Breast epithelium (tissue), 4 donors: ENCODE data around the gene ETFA. TPM values are rescaled to one million over a fixed set of nuclear protein-coding genes. Genes with fewer than 3 reads are reported as not detected.

ENCODE experiments used
- DNase-seq, 2 donors: peaks; one replicate each; pipeline ENCODE4 v3.0.0-alpha.2; 2019; ENCODE audit warnings: low spot score in 2 of 2
- H3K27ac ChIP-seq, 2 donors: fragments of 200-600 bp; sonication (generic) in 1 of 2; one replicate each; pipeline ENCODE4 v1.5.1; 2016 to 2019; ENCODE audit warnings: mild to moderate bottlenecking in 1 of 2
- H3K27me3 ChIP-seq, 2 donors: fragments of 200-600 bp; sonication (generic) in 1 of 2; one replicate each; pipeline versions ENCODE4 v1.5.1 to v1.6.0; 2017 to 2019; ENCODE audit warnings: control low read depth in 1 of 2, mild to moderate bottlenecking in 1 of 2
- H3K36me3 ChIP-seq: fragments of 200-600 bp; one replicate; pipeline ENCODE4 v1.5.1; 2019
- H3K4me1 ChIP-seq, 2 donors: fragments of 200-600 bp; sonication (generic); one replicate each; pipeline ENCODE4 v1.5.1; 2016 to 2019; ENCODE audit warnings: control low read depth in 1 of 2
- H3K4me3 ChIP-seq, 3 donors: fragments of 200-600 bp; sonication (generic); 1 replicate in 2 of 3; 2 replicates in 1 of 3; pipeline ENCODE4 v1.5.1; 2016 to 2019; ENCODE audit warnings: mild to moderate bottlenecking in 3 of 3, moderate library complexity in 2 of 3
- H3K9me3 ChIP-seq, 2 donors: fragments of 200-600 bp; sonication (generic) in 1 of 2; one replicate each; pipeline ENCODE4 v1.5.1; 2016 to 2019; ENCODE audit warnings: control low read depth in 1 of 2
- POLR2A ChIP-seq: fragments of 450-650 bp; IDR thresholded peaks from one replicate; pipeline ENCODE4 v1.6.1; 2016; ENCODE audit warnings: antibody characterized with exemption, mild to moderate bottlenecking, moderate library complexity
- POLR2AphosphoS5 ChIP-seq, 3 donors: sonication (generic); formaldehyde crosslinking; IDR thresholded peaks; one replicate each; pipeline ENCODE4 v1.6.1; 2017; ENCODE audit warnings: antibody characterized with exemption in 3 of 3
- intact Hi-C: fragments of 100-400 bp; cut with DNase I; formaldehyde crosslinking; loops from one replicate; pipeline ENCODE4 v1.15.1; 2023; ENCODE audit warnings: low total_unique reads
- total RNA-seq, 3 donors: library from RNA; depleted of rRNA; stranded (reverse); fragments of >200 nt; gene quantifications; one replicate each; pipeline ENCODE4 v1.1.0, GENCODE V29; 2016
- TF ChIP-seq, protein P1 (sequence below), 3 donors: fragments of 450-650 bp; IDR thresholded peaks; one replicate each; pipeline ENCODE4 v1.5.1; 2016 to 2017; ENCODE audit warnings: antibody characterized with exemption in 3 of 3, mild to moderate bottlenecking in 3 of 3, moderate library complexity in 3 of 3

The ETFA gene
- total RNA-seq, 3 donors from 2014 or later: 96.0 to 108 (median 108) TPM

- DNase-seq: no peak
- TF ChIP-seq POLR2AphosphoS5 (IDR thresholded peaks at IDR 0.05) (no peak), POLR2A (no peak)
- TF ChIP-seq, protein P1, sequence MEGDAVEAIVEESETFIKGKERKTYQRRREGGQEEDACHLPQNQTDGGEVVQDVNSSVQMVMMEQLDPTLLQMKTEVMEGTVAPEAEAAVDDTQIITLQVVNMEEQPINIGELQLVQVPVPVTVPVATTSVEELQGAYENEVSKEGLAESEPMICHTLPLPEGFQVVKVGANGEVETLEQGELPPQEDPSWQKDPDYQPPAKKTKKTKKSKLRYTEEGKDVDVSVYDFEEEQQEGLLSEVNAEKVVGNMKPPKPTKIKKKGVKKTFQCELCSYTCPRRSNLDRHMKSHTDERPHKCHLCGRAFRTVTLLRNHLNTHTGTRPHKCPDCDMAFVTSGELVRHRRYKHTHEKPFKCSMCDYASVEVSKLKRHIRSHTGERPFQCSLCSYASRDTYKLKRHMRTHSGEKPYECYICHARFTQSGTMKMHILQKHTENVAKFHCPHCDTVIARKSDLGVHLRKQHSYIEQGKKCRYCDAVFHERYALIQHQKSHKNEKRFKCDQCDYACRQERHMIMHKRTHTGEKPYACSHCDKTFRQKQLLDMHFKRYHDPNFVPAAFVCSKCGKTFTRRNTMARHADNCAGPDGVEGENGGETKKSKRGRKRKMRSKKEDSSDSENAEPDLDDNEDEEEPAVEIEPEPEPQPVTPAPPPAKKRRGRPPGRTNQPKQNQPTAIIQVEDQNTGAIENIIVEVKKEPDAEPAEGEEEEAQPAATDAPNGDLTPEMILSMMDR (IDR thresholded peaks at IDR 0.05): no peak
- H3K27ac ChIP-seq: no peak overlapping the region
- intact Hi-C loops: no loop called here
- no peak overlapping the region for H3K4me3 ChIP-seq
- H3K36me3 ChIP-seq: no peaks in the 10 kb centered on the region
- no peaks in the 10 kb centered on the region for H3K27me3 ChIP-seq
- no peaks in the 10 kb centered on the region for H3K9me3 ChIP-seq
- H3K4me1 ChIP-seq: no peaks in the 10 kb centered on the region
These were observed 82.0 kb downstream of the ETFA start for GRCh38 chr15:76229266-76229665.

- no peak for DNase-seq
- Histone ChIP-seq H3K27me3 (no peaks in the 10 kb centered on the region), H3K36me3 (no peaks in the 10 kb centered on the region), H3K4me3 (no peak overlapping the region), H3K27ac (no peak overlapping the region), H3K4me1 (no peaks in the 10 kb centered on the region), H3K9me3 (no peaks in the 10 kb centered on the region)
- TF ChIP-seq POLR2AphosphoS5 (IDR thresholded peaks at IDR 0.05) (no peak), POLR2A (no peak)
- TF ChIP-seq, protein P1 (IDR thresholded peaks at IDR 0.05): no peak
- intact Hi-C loops: no loop called here
These were observed 87.7 kb downstream of the ETFA start for GRCh38 chr15:76223521-76223920.

DNA sequence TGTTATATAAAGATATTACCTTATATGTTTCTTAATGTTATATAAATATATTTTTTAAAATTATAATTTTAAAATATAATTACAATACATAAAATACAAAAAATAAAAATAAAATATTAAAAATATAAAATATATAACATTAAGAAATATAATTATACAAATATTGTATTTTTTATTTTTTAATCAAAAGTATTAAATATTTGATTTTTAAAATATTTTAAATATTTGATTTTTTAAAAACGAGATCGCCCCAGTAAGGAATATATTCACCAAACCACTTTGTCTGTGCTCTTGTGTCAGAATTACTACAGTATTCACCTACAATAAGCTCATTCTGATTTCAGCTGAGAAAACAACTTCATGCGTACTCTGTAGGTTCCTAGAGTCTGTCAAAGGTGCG, 89.1 kb downstream of the ETFA start:
- Histone ChIP-seq H3K9me3 (no peaks in the 10 kb centered on the region), H3K27ac (no peak overlapping the region), H3K4me3 (no peak overlapping the region), H3K36me3 (no peaks in the 10 kb centered on the region), H3K27me3 (no peaks in the 10 kb centered on the region), H3K4me1 (peaks cover 0 to 8% of the 10 kb centered on the region in 2 donors)
- no peak for TF ChIP-seq POLR2A
- TF ChIP-seq, protein P1 (IDR thresholded peaks at IDR 0.05): no peak
- TF ChIP-seq POLR2AphosphoS5 (IDR thresholded peaks at IDR 0.05): no peak
- DNase-seq: no peak
- intact Hi-C loops: no loop called here

DNA sequence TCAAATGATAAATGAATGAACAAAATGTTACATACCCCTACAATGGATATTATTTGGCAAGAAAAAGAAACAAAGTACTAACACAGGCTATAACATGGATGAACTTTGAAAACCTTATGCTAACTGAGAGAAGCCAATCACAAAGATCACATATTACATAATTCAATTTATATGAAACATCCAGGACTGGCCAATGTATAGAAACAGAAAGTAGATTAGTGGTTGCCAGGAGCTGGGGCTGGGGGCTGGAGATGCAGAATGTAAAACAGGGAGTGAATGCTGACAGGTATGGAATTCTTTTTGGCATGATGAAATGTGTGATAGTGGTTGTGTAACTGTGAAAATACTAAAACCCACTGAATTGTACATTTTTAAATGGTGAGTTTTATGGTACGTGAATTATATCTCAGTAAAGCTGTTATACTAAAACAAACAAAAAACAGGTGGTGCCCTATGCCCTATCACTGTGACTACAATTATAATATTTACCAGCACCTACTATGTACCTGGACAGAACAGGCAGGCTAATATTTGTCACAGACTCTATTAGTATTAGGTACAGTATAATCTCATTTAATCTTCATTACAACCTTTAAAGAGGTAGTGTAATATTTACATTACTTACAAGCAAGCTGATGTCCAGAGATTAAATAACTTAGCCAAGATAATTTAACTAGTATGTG, 90.0 kb downstream of the ETFA start:
- H3K36me3 ChIP-seq: no peaks in the 10 kb centered on the region
- H3K27ac ChIP-seq: no peak overlapping the region
- TF ChIP-seq POLR2AphosphoS5 (IDR thresholded peaks at IDR 0.05) (no peak), POLR2A (no peak)
- TF ChIP-seq, protein P1 (IDR thresholded peaks at IDR 0.05): no peak
- no peaks in the 10 kb centered on the region for H3K9me3 ChIP-seq
- intact Hi-C loops: no loop called here
- H3K4me1 ChIP-seq: peaks cover 0 to 8% of the 10 kb centered on the region in 2 donors
- no peak overlapping the region for H3K4me3 ChIP-seq
- no peak for DNase-seq
- H3K27me3 ChIP-seq: no peaks in the 10 kb centered on the region

DNA sequence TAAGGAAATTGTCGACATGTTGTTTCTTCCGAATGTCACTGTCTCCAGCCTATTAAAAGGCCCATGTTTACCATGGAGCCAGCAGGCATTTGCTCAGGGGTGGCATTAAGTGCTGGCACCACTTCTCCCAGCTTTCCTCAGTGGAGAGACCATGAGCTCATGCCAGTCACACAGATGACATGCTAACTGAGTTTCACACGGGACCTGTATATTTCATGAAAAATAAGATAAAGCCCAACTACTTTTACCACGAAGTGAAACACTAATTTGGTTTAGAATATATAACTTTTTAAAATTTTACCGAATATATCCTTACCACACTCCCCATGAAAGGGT, 93.4 kb downstream of the ETFA start:
- peaks cover 0 to 8% of the 10 kb centered on the region in 2 donors for H3K4me1 ChIP-seq
- TF ChIP-seq POLR2AphosphoS5 (IDR thresholded peaks at IDR 0.05) (no peak), POLR2A (no peak)
- TF ChIP-seq, protein P1 (IDR thresholded peaks at IDR 0.05): no peak
- H3K4me3 ChIP-seq: no peak overlapping the region
- DNase-seq: no peak
- no peaks in the 10 kb centered on the region for H3K9me3 ChIP-seq
- H3K27ac ChIP-seq: no peak overlapping the region
- no peaks in the 10 kb centered on the region for H3K36me3 ChIP-seq
- intact Hi-C loops: no loop called here
- H3K27me3 ChIP-seq: no peaks in the 10 kb centered on the region
